DLD1 (cell line): ENCODE results near the gene ABHD18.
"Not testable (repeated sequence)": the region's sequence is repeated elsewhere in the genome, so short reads cannot be mapped to it uniquely, and the experiment has no call there.

Experiments used
- in situ Hi-C: cut with HindIII; loops from 2 replicates; pipeline ENCODE4 v1.10.0; 2017; ENCODE audit warnings: low sequenced_read_pairs

The ABHD18 gene

DNA sequence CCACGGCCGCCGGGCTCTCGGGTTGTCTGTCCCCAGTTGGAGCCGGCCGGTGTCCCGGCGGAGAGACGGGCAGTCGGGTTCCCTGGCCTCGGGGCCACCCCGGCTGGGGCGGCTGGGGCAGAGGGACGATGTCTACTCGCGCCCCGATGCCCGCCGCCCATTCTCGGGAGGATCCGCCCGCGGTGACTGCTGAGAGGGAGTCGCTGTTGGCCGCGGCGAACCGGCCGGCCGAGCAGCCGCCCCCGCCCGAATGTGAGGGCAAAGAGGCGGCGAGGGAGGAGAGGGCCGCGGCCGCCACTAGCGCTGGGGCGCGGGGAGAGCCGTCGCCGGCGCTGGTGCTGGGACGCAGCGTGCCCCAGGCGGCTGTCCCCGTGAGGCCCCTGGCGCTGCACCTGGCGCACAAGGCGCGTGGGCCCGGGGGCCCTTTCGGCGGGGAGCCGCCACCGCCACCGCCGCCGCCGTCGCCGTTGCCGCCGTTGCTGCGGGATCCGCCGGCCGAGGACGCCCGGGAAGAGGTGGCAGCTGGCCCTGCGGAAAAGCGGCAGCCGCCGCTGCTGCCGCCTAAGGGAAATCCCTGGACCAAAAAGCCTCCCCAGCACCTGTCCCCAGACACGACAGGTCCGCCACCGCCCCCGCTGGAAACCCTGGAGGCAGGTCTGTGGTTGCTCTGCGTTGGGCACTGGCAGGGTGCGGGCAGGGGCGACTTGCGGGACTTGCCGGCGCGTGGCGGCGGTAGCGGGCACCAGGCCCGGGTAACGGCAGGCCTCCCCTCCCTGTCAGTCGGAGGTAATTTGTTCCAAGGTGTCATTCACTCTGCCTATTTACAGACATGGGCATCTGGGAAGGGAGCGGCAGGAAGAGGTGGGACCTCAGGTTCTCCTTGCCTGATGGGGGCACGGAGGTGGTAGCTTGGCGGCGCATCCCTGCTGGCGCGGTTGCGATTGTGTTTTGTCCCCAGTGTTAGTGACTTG is 96.6 kb downstream of the ABHD18 start:
- in situ Hi-C loops = no loop called here

DNA sequence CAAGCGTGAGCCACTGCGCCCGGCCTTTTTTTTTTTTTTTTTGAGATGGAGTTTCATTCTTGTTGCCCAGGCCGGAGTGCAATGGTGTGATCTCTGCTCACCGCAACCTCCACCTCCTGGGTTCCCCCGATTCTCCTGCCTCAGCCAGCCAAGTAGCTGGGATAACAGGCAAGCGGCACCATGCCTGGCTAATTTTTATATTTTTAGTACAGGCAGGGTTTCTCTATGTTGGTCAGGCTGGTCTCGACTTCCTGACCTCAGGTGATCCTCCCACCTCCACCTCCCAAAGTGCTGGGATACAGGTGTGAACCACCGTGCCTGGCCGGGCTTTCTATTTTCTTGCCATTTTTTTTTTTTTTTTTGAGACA is 101.2 kb downstream of the ABHD18 start:
- in situ Hi-C loops = not testable (repeated sequence)

DNA sequence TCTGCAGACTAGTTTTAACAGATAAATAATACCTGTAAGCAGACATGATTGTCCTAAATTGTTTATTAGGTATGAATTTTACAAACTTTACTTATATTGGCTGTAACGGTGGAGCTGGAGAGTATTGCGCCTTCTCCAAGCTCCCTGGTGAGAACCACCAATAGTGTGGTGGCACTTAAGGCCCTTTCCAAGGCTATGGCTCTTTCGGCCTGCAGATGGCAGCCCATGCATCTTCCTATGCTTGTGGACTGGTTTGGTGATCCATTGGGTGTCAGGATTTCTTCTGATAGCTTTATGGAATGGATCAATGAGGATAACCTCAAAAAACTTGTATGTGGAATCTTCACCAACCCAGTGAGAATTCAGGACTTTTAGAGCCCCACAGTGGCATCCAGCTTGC is 103.7 kb downstream of the ABHD18 start:
- in situ Hi-C loops = no loop called here

DNA sequence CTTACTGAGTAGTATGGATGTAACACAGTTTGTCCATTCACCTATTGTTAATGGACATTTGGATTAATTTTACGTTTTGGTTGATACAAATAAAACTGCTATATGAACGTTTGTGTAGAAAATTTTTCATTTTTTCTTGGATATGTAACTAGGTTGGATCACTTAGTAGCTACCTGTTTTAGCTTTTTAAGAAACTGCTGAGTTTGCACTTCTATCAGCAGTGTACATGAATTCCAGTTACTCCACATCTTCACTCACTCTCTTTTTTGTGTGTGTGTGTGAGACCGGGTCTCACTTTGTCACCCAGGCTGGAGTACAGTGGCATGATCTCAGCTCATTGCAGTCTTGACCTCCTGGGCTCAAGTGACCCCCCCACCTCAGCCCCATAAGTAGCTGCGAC is 111.3 kb downstream of the ABHD18 start:
- in situ Hi-C loops = no loop called here
